H9 (cell line): ENCODE measurements around the gene ANO2. TPM values are rescaled to one million over a fixed set of nuclear protein-coding genes. Genes with fewer than 3 reads are reported as not detected.

ENCODE experiments used
- DNase-seq: peaks from one replicate; pipeline ENCODE4 v3.0.0-alpha.2; 2017
- H2AFZ ChIP-seq: one replicate; pipeline ENCODE4 v1.6.1; 2013; ENCODE audit warnings: mild to moderate bottlenecking, low read length, control low read depth, moderate library complexity
- H2AK5ac ChIP-seq: 2 replicates; pipeline ENCODE4 v1.6.1; 2013; ENCODE audit warnings: low read length, control low read depth, mixed read lengths; ENCODE audit not compliant: insufficient read length
- H2BK120ac ChIP-seq: one replicate; pipeline ENCODE4 v1.6.1; 2013; ENCODE audit warnings: low read depth, mild to moderate bottlenecking, low read length, control low read depth, inconsistent platforms; ENCODE audit not compliant: poor library complexity, severe bottlenecking
- H2BK12ac ChIP-seq: 2 replicates; pipeline ENCODE4 v1.6.1; 2013; ENCODE audit warnings: low read length, control low read depth, mixed read lengths, low read depth; ENCODE audit not compliant: insufficient read length
- H2BK15ac ChIP-seq: 2 replicates; pipeline ENCODE4 v1.6.1; 2013; ENCODE audit warnings: low read depth, low read length, control low read depth
- H2BK20ac ChIP-seq: one replicate; pipeline ENCODE4 v1.6.1; 2013; ENCODE audit warnings: low read depth, mild to moderate bottlenecking, low read length, control low read depth, inconsistent platforms; ENCODE audit not compliant: poor library complexity, severe bottlenecking
- H2BK5ac ChIP-seq: 2 replicates; pipeline ENCODE4 v1.6.1; 2013; ENCODE audit warnings: low read length, control low read depth, mixed read lengths; ENCODE audit not compliant: insufficient read length
- H3K14ac ChIP-seq: 2 replicates; pipeline ENCODE4 v1.6.1; 2013; ENCODE audit warnings: low read length, control low read depth; ENCODE audit not compliant: insufficient read depth
- H3K18ac ChIP-seq: 2 replicates; pipeline ENCODE4 v1.6.1; 2013; ENCODE audit warnings: low read depth, mild to moderate bottlenecking, mixed read lengths, low read length, control low read depth; ENCODE audit not compliant: insufficient read length
- H3K23ac ChIP-seq: 2 replicates; pipeline ENCODE4 v1.6.1; 2013; ENCODE audit warnings: low read length, control low read depth, mixed read lengths, low read depth; ENCODE audit not compliant: insufficient read length
- H3K23me2 ChIP-seq: 2 replicates; pipeline ENCODE4 v1.6.1; 2013; ENCODE audit warnings: low read depth, mild to moderate bottlenecking, mixed read lengths, low read length, control low read depth; ENCODE audit not compliant: insufficient read length, poor library complexity, severe bottlenecking
- H3K27ac ChIP-seq: 2 replicates; pipeline ENCODE4 v1.5.1; 2013; ENCODE audit warnings: low read length, control low read depth, mixed read lengths, low read depth; ENCODE audit not compliant: insufficient read length
- H3K27me3 ChIP-seq: 2 replicates; pipeline ENCODE4 v1.6.1; 2013; ENCODE audit warnings: low read length, control low read depth, inconsistent platforms; ENCODE audit not compliant: insufficient read depth
- H3K4ac ChIP-seq: 2 replicates; pipeline ENCODE4 v1.6.1; 2013; ENCODE audit warnings: low read depth, mild to moderate bottlenecking, control low read depth, inconsistent platforms, low read length, moderate library complexity
- H3K4me1 ChIP-seq: 2 replicates; pipeline ENCODE4 v1.6.1; 2013; ENCODE audit warnings: low read length, control low read depth, inconsistent platforms; ENCODE audit not compliant: insufficient read depth
- H3K4me2 ChIP-seq: 2 replicates; pipeline ENCODE4 v1.6.1; 2013; ENCODE audit warnings: low read length, control low read depth, mixed read lengths; ENCODE audit not compliant: insufficient read length, insufficient read depth
- H3K56ac ChIP-seq: 2 replicates; pipeline ENCODE4 v1.6.1; 2013; ENCODE audit warnings: low read depth, mild to moderate bottlenecking, mixed read lengths, low read length, control low read depth; ENCODE audit not compliant: insufficient read length
- H3K79me1 ChIP-seq: 2 replicates; pipeline ENCODE4 v1.6.1; 2013; ENCODE audit warnings: low read depth, mild to moderate bottlenecking, moderate library complexity, low read length, control low read depth, inconsistent platforms; ENCODE audit not compliant: insufficient read depth, poor library complexity, severe bottlenecking
- H3K79me2 ChIP-seq: 2 replicates; pipeline ENCODE4 v1.6.1; 2013; ENCODE audit warnings: low read length, control low read depth, inconsistent platforms; ENCODE audit not compliant: insufficient read depth
- H3K9ac ChIP-seq: 2 replicates; pipeline ENCODE4 v1.6.1; 2013; ENCODE audit warnings: low read length, control low read depth, mixed read lengths; ENCODE audit not compliant: insufficient read length; ENCODE audit errors: extremely low read depth
- H3K9me3 ChIP-seq: one replicate; pipeline ENCODE4 v1.6.1; 2013; ENCODE audit warnings: low read depth, low read length, inconsistent platforms; ENCODE audit not compliant: control insufficient read depth
- H3T11ph ChIP-seq: one replicate; pipeline ENCODE4 v1.6.1; 2013; ENCODE audit warnings: mild to moderate bottlenecking, low read length, control low read depth, inconsistent platforms
- H4K20me1 ChIP-seq: one replicate; pipeline ENCODE4 v1.6.1; 2013; ENCODE audit not compliant: control insufficient read depth, insufficient read length, insufficient read depth
- H4K5ac ChIP-seq: 2 replicates; pipeline ENCODE4 v1.6.1; 2013; ENCODE audit warnings: low read depth, mild to moderate bottlenecking, mixed read lengths, low read length, control low read depth; ENCODE audit not compliant: insufficient read length
- H4K8ac ChIP-seq: replicated peaks from 2 replicates; pipeline ENCODE4 v1.6.1; 2013; ENCODE audit warnings: low read length, control low read depth, mixed read lengths, low read depth; ENCODE audit not compliant: insufficient read length
- H4K91ac ChIP-seq: 2 replicates; pipeline ENCODE4 v1.6.1; 2013; ENCODE audit warnings: low read depth, mild to moderate bottlenecking, moderate library complexity, mixed read lengths, low read length, control low read depth; ENCODE audit not compliant: insufficient read length
- H3K27ac Mint-ChIP-seq, 3 experiments: 2 replicates in 2 of 3; 3 replicates in 1 of 3; pipeline ENCODE4 v1.8.0; 2020 to 2021; ENCODE audit warnings: mixed read lengths in 3 of 3, mild to moderate bottlenecking in 1 of 3, moderate library complexity in 1 of 3
- H3K27me3 Mint-ChIP-seq: 2 replicates; pipeline ENCODE4 v1.8.0; 2021; ENCODE audit warnings: low read depth, mild to moderate bottlenecking, moderate library complexity, mixed read lengths
- H3K36me3 Mint-ChIP-seq, 3 experiments: 2 replicates in 2 of 3; 3 replicates in 1 of 3; pipeline ENCODE4 v1.8.0; 2020 to 2021; ENCODE audit warnings: low read depth in 3 of 3, mixed read lengths in 3 of 3; ENCODE audit not compliant: insufficient read depth in 1 of 3
- H3K4me1 Mint-ChIP-seq, 2 experiments: 2 replicates each; pipeline ENCODE4 v1.8.0; 2020; ENCODE audit warnings: mixed read lengths in 2 of 2
- H3K4me3 Mint-ChIP-seq, 2 experiments: 2 replicates in 1 of 2; 3 replicates in 1 of 2; pipeline ENCODE4 v1.8.0; 2020 to 2021; ENCODE audit warnings: mild to moderate bottlenecking in 2 of 2, mixed read lengths in 2 of 2, moderate library complexity in 1 of 2
- H3K9me3 Mint-ChIP-seq, 2 experiments: 2 replicates in 1 of 2; 3 replicates in 1 of 2; pipeline ENCODE4 v1.8.0; 2020; ENCODE audit warnings: mild to moderate bottlenecking in 2 of 2, mixed read lengths in 2 of 2, moderate library complexity in 1 of 2
- CTCF ChIP-seq: fragments of 200-600 bp; sonication (generic); conservative IDR thresholded peaks from 3 replicates; pipeline ENCODE4 v1.8.0; 2021; ENCODE audit warnings: antibody characterized with exemption, mild to moderate bottlenecking
- WGBS: extraction: QIAGEN DNeasy Blood & Tissue Kit; methylation state at CpG from one replicate; pipeline ENCODE4 v1.1.7; 2013; ENCODE audit warnings: missing lambda C conversion rate, low lambda C conversion rate, mixed read lengths; ENCODE audit not compliant: insufficient read length; ENCODE audit errors: extremely low coverage; 5-methylcytosine and 5-hydroxymethylcytosine counted together
- total RNA-seq: library from RNA; stranded (reverse); gene quantifications from 2 replicates; pipeline ENCODE4 v1.2.1, GENCODE V29; 2021

Gene ANO2
- total RNA-seq, 1 experiment from 2014 or later, result 3.8 TPM

GRCh38 chr12:5575232-5575631 is 369.8 kb downstream of the ANO2 start:
- Histone ChIP-seq H3K4ac (no peak overlapping the region), H3K4me1 (no peaks in the 10 kb centered on the region), H4K20me1 (no peaks in the 10 kb centered on the region), H3K27ac (no peak overlapping the region), H2AFZ (no peak overlapping the region), H3K18ac (no peak overlapping the region), H3K79me1 (no peaks in the 10 kb centered on the region), H3K79me2 (no peaks in the 10 kb centered on the region), H3T11ph (no peak overlapping the region), H3K23me2 (no peaks in the 10 kb centered on the region), H2BK120ac (no peak overlapping the region), H3K9me3 (no peaks in the 10 kb centered on the region), H3K23ac (no peak overlapping the region), H2BK20ac (no peak overlapping the region), H2BK12ac (no peak overlapping the region), H3K14ac (no peak overlapping the region), H2BK5ac (no peak overlapping the region), H3K4me2 (no peak overlapping the region), H2AK5ac (no peak overlapping the region), H4K8ac (no peak overlapping the region), H3K56ac (no peak overlapping the region), H2BK15ac (no peak overlapping the region), H4K5ac (no peak overlapping the region), H3K9ac (no peak overlapping the region), H3K27me3 (no peaks in the 10 kb centered on the region), H4K91ac (no peak overlapping the region)
- no peak overlapping the region for H3K4me3 Mint-ChIP-seq
- WGBS, result no CpG with 5 or more reads among the region's 5 CpGs
- no peak for TF ChIP-seq CTCF
- H3K4me1 Mint-ChIP-seq, result peaks cover 0 to 5% of the 10 kb centered on the region in 2 experiments; a peak in 3 of 4 replicates
- H3K27me3 Mint-ChIP-seq, result peaks cover 2% of the 10 kb centered on the region; the same call in 1 of the 2 replicates
- no peak for DNase-seq
- H3K9me3 Mint-ChIP-seq, result no peaks in the 10 kb centered on the region; a peak in 2 of 5 replicates
- no peak overlapping the region for H3K27ac Mint-ChIP-seq
- no peaks in the 10 kb centered on the region; a peak in 1 of 7 replicates for H3K36me3 Mint-ChIP-seq
